Spleen (tissue), 11 donors: Measurements from ENCODE around the gene MYO18B. TPM values are rescaled to one million over a fixed set of nuclear protein-coding genes. Genes with fewer than 3 reads are reported as not detected.

Experiments
- DNase-seq: peaks from one replicate; pipeline ENCODE4 v3.0.0-alpha.2; 2020
- H3K27ac ChIP-seq, 8 donors: fragments of 200-600 bp; sonication (generic) in 7 of 8; 1 replicate in 4 of 8; 2 replicates in 4 of 8; pipeline versions ENCODE4 v1.5.0 to v1.8.0; 2016 to 2021; ENCODE audit warnings: inconsistent platforms in 4 of 8, mild to moderate bottlenecking in 4 of 8, moderate library complexity in 1 of 8
- H3K27me3 ChIP-seq, 7 donors: fragments of 200-600 bp; sonication (generic) in 6 of 7; replicated peaks in 1 of 7; 1 replicate in 4 of 7; 2 replicates in 3 of 7; pipeline versions ENCODE4 v1.5.0 to v1.8.0; 2016 to 2021; ENCODE audit warnings: inconsistent platforms in 3 of 7, mild to moderate bottlenecking in 1 of 7
- H3K36me3 ChIP-seq, 6 donors: fragments of 200-600 bp; sonication (generic) in 5 of 6; 1 replicate in 4 of 6; 2 replicates in 2 of 6; pipeline versions ENCODE4 v1.5.0 to v1.8.0; 2016 to 2021; ENCODE audit warnings: inconsistent platforms in 2 of 6
- H3K4me1 ChIP-seq, 6 donors: fragments of 200-600 bp; sonication (generic) in 5 of 6; 1 replicate in 3 of 6; 2 replicates in 3 of 6; pipeline versions ENCODE4 v1.5.0 to v1.8.0; 2016 to 2021; ENCODE audit warnings: inconsistent platforms in 3 of 6
- H3K4me3 ChIP-seq, 8 donors: fragments of 200-600 bp; sonication (generic) in 7 of 8; 1 replicate in 4 of 8; 2 replicates in 4 of 8; pipeline versions ENCODE4 v1.5.0 to v1.8.0; 2016 to 2021; ENCODE audit warnings: inconsistent platforms in 4 of 8, mild to moderate bottlenecking in 4 of 8, moderate library complexity in 2 of 8
- H3K9me3 ChIP-seq, 8 donors: fragments of 200-600 bp; sonication (generic) in 7 of 8; 1 replicate in 4 of 8; 2 replicates in 4 of 8; pipeline versions ENCODE4 v1.5.0 to v1.8.0; 2016 to 2021; ENCODE audit warnings: inconsistent platforms in 4 of 8
- CTCF ChIP-seq, 11 experiments: fragments of 200-600 bp in 7 of 11; fragments of 450-650 bp in 4 of 11; sonication (generic) in 4 of 11; IDR thresholded peaks in 8 of 11; conservative IDR thresholded peaks in 3 of 11; 1 replicate in 7 of 11; 2 replicates in 4 of 11; pipeline versions ENCODE4 v1.4.0 to v1.8.0; 2016 to 2021; ENCODE audit warnings: antibody characterized with exemption in 11 of 11, inconsistent platforms in 4 of 11, mild to moderate bottlenecking in 1 of 11
- POLR2A ChIP-seq, 3 donors: fragments of 450-650 bp; IDR thresholded peaks; one replicate each; pipeline ENCODE4 v1.5.1; 2017; ENCODE audit warnings: antibody characterized with exemption in 3 of 3, mild to moderate bottlenecking in 1 of 3
- POLR2AphosphoS5 ChIP-seq, 3 donors: sonication (generic); formaldehyde crosslinking; IDR thresholded peaks; one replicate each; pipeline ENCODE4 v1.5.1; 2017; ENCODE audit warnings: antibody characterized with exemption in 3 of 3
- WGBS, 5 donors: extraction: QIAGEN DNeasy Blood & Tissue Kit in 3 of 5; methylation state at CpG; one replicate each; pipeline versions ENCODE4 v1.1.5 to v1.1.7; 2013 to 2018; 5-methylcytosine and 5-hydroxymethylcytosine counted together
- intact Hi-C: fragments of 100-400 bp; cut with DNase I; formaldehyde crosslinking; loops from one replicate; pipeline ENCODE4 v1.15.0; 2023; ENCODE audit warnings: low total_unique reads
- polyA plus RNA-seq, 3 donors: library from polyadenylated mRNA; stranded (reverse); fragments of 200-250 nt; gene quantifications; one replicate each; pipeline ENCODE4 v1.2.1, GENCODE V29; 2013
- total RNA-seq, 7 donors: library from RNA; depleted of rRNA in 3 of 7; stranded (reverse); fragments of >200 nt in 3 of 7; fragmentation: NEBNext Ultra II Directional in 4 of 7; extraction: Animal tissue kit (Norgen Biotek cat#: 25700) in 4 of 7; gene quantifications; one replicate each; pipeline versions ENCODE4 v1.1.0 to v1.2.1, GENCODE V29; 2016 to 2021
- donor health status: healthy with polysubstance abuse.
- donor health status: DM: no; HTN: no; CAD: no; lungs with moderate emphysema.
- donor health status: DM: no; HTN: no; CAD: no.
- donor health status: Bipolar disorder and iron deficiency.
- donor health status: healthy.
- donor health status: DM: no; HTN: no; CAD: no.
- donor health status: DM: yes; HTN: yes; CAD: no.

MYO18B gene
- total and polyA plus RNA-seq, 10 donors: under 0.01 to 0.79 (median 0.12) TPM

GRCh38 chr22:25919452-25919851 lies 177.5 kb downstream of the MYO18B start:
- no peaks in the 10 kb centered on the region for H3K4me1 ChIP-seq
- TF ChIP-seq CTCF (IDR thresholded peaks at IDR 0.05 in 8 of 11, conservative IDR thresholded peaks at IDR 0.05 in 3 of 11) (no peak), POLR2AphosphoS5 (IDR thresholded peaks at IDR 0.05) (no peak), POLR2A (IDR thresholded peaks at IDR 0.05) (no peak)
- H3K4me3 ChIP-seq: no peak overlapping the region
- WGBS, 5 donors: 57 to 72% (median 62%) methylated on average over 4 of the region's 4 CpGs
- intact Hi-C loops: no loop called here
- no peak for DNase-seq
- no peak overlapping the region for H3K27ac ChIP-seq
- peaks cover 0 to 16% (median 6%) of the 10 kb centered on the region in 8 donors for H3K9me3 ChIP-seq
- H3K36me3 ChIP-seq: no peaks in the 10 kb centered on the region
- peaks cover 0 to 65% (median 8%) of the 10 kb centered on the region in 7 donors for H3K27me3 ChIP-seq

GRCh38 chr22:25922141-25922540 lies 180.2 kb downstream of the MYO18B start:
- Histone ChIP-seq H3K9me3 (peaks cover 0 to 19% (median under 1%) of the 10 kb centered on the region in 8 donors), H3K36me3 (no peaks in the 10 kb centered on the region), H3K27ac (no peak overlapping the region), H3K4me1 (no peaks in the 10 kb centered on the region), H3K27me3 (peaks cover 0 to 75% (median 8%) of the 10 kb centered on the region in 7 donors), H3K4me3 (no peak overlapping the region)
- intact Hi-C loops: no loop called here
- 85 to 92% (median 87%) methylated on average over 10 of the region's 10 CpGs for WGBS, 5 donors
- no peak for DNase-seq
- TF ChIP-seq CTCF (IDR thresholded peaks at IDR 0.05 in 8 of 11, conservative IDR thresholded peaks at IDR 0.05 in 3 of 11) (no peak), POLR2A (IDR thresholded peaks at IDR 0.05) (no peak), POLR2AphosphoS5 (IDR thresholded peaks at IDR 0.05) (no peak)

GRCh38 chr22:25923914-25924313 lies 181.9 kb downstream of the MYO18B start:
- TF ChIP-seq POLR2A (IDR thresholded peaks at IDR 0.05) (no peak), POLR2AphosphoS5 (IDR thresholded peaks at IDR 0.05) (no peak), CTCF (IDR thresholded peaks at IDR 0.05 in 8 of 11, conservative IDR thresholded peaks at IDR 0.05 in 3 of 11) (no peak)
- Histone ChIP-seq H3K36me3 (no peaks in the 10 kb centered on the region), H3K27ac (no peak overlapping the region), H3K4me3 (no peak overlapping the region), H3K9me3 (peaks cover 0 to 16% (median 0%) of the 10 kb centered on the region in 8 donors), H3K27me3 (peaks cover 0 to 83% (median 8%) of the 10 kb centered on the region in 7 donors), H3K4me1 (no peaks in the 10 kb centered on the region)
- 59 to 61% (median 61%) methylated on average over 8 of the region's 8 CpGs for WGBS, 5 donors
- intact Hi-C loops: no loop called here
- no peak for DNase-seq

- WGBS, 5 donors: 66 to 74% (median 71%) methylated on average over 3 of the region's 3 CpGs
- no peak for DNase-seq
- Histone ChIP-seq H3K9me3 (peaks cover 0 to 22% (median 1%) of the 10 kb centered on the region in 8 donors), H3K27ac (no peak overlapping the region), H3K4me1 (no peaks in the 10 kb centered on the region), H3K36me3 (no peaks in the 10 kb centered on the region), H3K27me3 (peaks cover 0 to 81% (median 4%) of the 10 kb centered on the region in 7 donors), H3K4me3 (no peak overlapping the region)
- intact Hi-C loops: no loop called here
- TF ChIP-seq CTCF (IDR thresholded peaks at IDR 0.05 in 8 of 11, conservative IDR thresholded peaks at IDR 0.05 in 3 of 11) (no peak), POLR2A (IDR thresholded peaks at IDR 0.05) (no peak), POLR2AphosphoS5 (IDR thresholded peaks at IDR 0.05) (no peak)
Observed at GRCh38 chr22:25928038-25928437, 186.1 kb downstream of the MYO18B start.
